HG02852 (cell line): ENCODE data around the gene ITK.
A peak's percentile ranks its signal among the peaks of the same experiment; 100 is the strongest.

Source experiments
- ATAC-seq: cut with Tn5 transposase; IDR thresholded peaks from one replicate; pipeline ENCODE4 v1.9.1; 2021; ENCODE audit warnings: mild to moderate bottlenecking, moderate library complexity; ENCODE audit not compliant: unreplicated experiment

The ITK gene

DNA sequence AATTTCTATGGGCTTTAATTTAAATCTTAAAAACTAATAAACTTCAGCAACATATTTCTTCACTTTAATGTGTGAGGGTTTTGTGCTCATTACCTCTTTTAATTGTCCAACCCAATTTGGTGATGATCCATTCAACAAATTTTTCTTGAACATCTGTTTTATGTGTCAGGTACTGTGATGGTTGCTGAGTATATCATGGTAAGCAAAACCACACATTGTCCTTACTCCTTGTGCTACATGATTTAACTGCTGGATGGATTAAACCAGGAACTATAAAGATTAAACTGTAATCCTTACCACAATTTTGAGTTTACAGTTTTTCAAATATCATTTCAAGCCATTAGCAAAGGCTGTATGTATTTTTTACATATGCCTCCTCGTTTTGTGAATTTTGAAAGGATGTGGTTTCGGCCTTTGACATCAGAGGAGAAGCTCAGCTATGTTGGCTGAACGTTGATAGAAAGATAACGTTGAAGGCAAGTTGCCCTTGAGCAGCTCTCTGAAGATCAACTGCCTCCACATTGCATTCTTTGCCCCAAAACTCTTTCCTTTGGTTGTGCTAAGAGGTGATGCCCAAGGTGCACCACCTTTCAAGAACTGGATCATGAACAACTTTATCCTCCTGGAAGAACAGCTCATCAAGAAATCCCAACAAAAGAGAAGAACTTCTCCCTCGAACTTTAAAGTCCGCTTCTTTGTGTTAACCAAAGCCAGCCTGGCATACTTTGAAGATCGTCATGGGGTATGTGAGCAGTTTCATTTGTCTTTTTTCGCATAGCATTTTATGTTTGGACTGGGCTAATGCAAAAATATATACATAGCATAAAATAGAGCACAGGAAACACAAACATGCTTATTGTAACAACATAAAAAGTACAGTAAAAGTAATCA is at the start of gene ITK:
ITK (plus strand) TSS at position 467 of the 891 bp plus-strand sequence; CDS start at position 605, 138 bp downstream.
- no peak for ATAC-seq

DNA sequence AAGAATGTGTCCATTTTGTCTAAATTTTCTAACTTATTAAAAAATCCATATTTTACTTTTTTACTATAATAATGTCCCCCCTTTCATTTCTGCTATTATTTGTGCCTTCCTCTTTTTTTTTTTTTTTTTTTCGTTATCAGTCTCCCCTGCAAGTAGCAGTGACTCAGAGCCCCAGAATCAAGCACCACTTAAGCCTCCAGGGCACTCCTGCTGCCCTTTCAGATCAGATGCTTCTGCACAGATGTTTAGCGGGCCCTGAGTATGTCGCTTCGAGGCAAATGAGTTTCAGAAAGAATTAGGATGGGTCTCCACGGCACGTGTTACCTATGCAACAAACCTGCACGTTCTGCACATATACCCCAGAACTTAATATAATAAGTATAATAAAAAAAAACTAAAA is 49.7 kb upstream of the ITK start:
- ATAC-seq = no peak

DNA sequence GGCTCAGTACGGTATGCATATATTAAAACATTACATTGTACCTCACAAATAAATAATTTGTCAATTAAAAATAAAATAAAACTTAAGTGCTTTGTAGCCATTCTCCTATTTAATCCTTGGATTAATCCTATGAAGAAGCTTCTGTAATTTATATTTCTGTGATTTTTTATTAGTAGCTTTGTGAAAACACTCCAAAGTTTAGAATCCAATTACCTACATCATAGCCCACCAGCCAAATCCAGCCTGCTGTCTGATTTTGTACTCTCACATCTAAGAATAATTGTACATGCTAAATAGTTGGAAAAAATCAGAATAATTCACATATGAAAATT is 48.4 kb upstream of the ITK start:
- ATAC-seq = no peak

DNA sequence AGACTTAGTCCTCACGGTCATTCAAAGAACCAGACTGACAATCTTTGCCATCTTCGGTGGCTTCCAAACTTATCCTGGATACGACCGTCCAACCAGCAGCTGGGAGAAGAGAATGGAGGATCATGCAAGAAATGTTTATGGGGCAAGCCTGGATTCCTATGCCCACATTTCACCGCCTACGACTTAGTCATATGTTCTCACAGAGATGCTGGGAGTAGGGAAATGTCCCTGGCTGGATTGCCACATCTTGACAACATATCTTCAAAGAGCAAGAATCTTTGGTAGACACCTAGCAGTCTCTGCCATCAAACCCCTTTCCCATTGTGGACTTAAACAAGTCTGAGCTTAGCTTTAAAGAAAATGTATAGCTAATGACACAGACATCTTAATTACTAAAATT is 42.9 kb upstream of the ITK start:
- ATAC-seq = no peak

DNA sequence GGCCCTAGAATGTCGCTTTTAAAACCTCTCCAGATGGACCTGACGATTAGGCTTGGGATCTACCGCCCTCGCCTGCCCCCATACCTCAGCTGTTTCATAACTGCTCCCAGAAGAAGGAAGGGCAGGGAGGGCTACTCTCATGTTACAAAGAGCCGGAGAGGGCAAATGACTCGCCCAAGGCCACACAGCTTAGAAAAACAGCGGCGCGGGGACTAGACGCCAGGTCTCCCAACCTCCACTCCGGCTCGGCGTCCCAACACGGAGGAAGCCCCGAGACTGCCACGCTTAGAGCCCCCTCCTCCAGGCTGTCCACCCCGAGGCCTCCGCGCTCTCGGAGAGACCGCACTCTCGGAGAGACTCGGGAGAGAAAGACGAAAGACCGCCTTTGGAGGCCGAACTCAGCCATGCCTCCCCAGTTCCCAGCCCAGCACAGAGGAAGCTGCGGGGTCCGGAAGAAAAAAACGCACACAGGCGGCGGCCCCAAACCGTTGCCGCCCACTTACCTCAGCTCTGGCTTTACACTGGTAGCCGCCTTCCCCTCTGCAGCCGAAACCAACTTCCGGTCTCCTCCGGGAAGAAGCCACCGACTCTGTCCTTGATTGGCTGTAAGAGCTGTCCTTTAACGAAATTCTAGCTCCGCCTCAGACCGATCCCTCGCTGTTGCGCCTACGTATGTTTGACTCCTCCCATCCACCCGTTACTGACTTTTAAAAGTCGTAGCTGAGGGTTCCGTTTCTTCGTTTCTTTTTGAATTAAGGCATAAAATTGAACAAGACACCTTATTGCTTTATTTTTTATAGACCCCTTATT is 38.1 kb upstream of the ITK start, which contains the start of gene MED7:
MED7 (minus strand) TSS at position 549 of the 810 bp plus-strand sequence. CDS start 3,434 bp downstream, outside the sequence.
- peak; percentile 99 for ATAC-seq

DNA sequence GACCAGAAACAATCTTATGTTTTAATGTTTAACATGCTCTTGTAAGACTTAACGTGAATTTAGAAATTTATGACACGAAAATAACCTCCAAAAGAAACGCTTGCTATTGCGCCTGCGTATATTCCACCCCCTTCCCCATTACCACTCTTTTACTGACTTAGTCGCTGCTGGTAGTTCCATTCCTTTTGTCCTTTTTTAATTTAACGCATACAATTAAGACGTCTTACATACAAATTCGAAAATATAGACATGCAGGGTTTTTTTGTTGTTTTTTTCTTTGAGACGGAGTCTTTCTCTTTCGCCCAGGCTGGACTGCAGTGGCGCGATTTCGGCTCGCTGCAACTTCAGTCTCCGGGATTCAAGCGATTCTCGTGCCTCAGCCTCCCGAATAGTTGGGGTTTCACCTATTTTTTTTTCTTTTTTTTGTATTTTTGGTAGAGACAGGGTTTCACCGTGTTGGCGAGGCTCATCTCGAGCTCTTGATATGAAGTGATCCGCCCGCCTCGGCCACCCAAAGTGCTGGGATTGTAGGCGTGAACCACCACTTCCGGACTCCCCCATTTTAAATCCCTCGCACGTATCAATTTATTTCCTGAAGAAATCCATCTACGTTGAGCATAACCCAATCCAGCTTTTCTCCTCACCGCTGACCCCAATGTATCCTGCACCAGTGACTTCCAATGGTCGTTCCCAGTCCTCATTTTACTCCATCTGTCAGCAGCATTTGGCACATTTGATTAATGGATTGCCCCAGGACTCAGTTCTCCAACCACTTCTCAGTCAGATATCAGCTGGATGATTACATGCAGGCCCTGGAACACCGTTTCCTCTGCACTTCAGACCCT is 37.3 kb upstream of the ITK start:
- ATAC-seq = peak; percentile 34

DNA sequence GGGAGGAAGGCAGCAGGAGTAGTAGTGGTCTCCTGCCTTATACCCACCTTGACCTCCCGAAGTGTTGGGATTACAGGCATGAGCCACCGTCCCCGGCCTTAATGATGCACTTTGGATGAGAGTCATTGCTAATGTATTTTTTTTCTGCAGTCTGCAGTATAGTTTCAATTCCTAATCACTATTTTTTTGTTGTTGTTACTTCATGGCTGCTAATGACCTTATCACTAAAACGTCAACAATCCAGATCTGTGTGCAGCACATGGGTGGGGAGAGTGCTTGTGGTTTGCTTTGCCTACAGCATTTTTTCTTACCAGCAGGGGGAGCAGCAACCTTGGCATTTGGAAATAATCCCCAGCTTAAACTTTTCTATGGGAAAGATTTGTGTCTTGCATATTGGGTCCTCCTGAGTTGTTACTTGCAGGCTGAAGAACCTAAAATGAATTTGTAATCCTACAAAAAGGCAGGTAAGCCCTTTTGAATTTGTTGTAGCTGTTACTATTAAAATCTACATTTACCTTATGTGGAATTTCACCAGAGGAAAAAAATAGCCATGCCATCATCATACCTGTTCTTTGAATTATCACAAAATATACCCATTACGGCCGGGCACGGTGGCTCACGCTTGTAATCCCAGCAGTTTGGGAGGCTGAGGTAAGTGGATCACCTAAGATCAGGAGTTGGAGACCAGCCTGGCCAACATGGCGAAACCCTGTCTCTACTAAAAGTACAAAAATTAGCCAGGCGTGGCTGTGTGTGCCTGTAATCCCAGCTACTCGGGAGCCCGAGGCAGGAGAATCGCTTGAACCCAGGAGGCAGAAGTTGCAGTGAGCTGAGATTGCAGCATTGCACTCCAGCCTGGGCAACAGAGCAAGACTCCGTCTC is 31.7 kb upstream of the ITK start:
- peak; percentile 77 for ATAC-seq

DNA sequence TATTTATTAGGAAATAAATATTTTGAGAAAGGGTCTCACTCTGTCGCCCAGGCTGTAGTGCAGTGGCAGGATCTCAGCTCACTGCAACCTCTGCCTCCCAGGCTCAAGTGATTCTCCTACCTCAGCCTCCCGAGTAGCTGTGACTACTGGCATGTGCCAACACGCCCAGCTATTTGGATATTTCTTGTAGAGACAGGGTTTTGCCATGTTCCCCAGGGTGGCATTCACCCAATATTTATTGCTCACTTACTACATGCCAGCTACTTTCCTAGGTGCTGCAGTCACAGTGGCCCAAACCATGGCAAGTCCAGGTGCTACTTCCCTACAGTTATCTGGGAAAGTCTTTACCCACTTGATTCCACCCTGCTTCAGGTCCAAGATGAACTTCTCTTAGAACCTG is 29.6 kb upstream of the ITK start:
- ATAC-seq = no peak

DNA sequence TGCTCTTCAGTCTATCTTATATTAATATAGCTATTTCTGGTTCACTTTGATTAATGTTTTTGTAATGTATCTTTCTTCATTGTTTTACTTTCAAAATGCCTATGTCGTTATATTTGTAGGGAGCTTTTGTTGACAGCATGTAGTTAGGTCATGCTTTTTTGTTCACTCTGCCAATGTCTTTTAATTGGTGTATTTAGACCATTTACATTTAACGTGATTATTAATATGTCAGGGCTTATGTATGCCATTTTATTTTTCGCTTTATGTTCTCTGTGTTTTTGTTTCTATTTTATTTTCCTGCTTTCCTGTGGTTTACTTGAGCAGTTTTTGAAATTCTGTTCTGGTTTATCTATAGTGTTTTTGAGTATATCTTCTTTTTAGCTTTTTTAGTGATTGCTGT is 25.3 kb upstream of the ITK start:
- no peak for ATAC-seq

DNA sequence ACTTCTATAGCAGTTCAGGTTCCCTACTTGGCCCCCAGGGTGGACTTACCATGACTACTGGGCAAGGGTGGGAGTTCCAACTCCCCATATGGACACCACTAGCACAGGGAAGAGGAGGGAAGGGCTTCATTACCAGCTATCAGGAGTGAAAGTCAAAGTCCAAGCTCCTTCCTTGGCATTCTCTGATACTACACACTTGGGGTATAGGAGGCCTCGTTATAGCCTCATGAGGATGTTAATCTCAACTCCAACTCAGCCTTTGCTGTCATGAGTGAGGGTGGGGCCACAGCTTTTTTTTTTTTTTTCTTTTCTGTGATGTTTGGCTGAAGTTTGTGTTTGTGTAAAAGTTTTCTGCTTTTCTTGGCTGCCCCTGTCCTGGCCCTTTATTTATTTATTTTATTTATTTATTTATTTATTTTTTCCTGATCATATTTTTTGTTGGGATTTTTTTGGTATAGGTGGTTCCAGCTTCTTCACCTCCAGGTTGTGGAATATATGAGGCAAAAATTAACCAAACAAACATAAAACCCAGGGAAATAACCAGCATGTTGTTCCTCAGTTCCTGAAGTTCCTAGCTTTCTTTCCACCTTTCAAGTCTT is 23.2 kb upstream of the ITK start:
- no peak for ATAC-seq

DNA sequence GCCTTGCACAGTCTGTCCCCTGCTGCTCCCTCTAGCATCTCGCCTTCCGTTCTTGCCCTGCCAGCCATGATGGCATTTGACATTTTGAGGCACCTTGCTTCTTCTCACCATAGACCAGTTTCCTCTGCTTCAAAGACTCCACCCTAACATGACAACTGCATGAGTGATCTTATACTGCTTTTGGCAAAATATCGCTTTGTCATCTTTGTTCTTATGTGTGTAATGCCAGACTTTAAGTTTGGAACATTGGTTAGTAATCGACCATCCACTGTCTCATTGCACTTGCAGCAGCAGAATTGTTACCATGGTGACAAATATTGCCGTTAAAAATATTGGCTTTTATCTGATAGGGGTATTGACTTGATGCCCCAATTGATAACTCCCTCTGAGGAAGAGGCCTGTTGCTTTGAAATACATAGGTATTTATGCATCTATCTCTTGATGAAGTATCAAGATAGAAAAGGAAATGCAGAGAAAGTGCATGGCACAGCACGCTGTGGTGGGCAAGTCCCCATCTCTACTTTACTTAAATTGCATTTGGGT is 21.4 kb upstream of the ITK start:
- ATAC-seq = no peak

DNA sequence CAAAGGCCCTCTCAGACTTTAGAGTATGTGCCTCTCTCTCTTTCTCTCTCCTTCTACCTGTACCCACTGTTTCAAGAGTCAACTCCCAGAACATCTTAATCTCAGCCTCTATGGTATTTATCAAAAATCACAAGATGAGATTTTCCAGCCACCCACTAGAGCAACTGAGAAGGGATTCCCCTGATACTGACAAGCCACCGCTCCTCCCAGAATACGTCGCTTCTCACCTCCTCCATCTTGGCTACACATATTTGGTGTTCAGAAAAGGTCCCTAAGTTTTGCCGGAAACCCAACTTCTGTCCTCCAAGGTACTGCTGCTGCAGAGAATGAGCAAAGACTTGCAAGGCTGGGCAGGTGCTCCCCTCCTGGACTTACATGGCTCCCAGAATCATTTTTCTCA is 20.6 kb upstream of the ITK start:
- no peak for ATAC-seq

DNA sequence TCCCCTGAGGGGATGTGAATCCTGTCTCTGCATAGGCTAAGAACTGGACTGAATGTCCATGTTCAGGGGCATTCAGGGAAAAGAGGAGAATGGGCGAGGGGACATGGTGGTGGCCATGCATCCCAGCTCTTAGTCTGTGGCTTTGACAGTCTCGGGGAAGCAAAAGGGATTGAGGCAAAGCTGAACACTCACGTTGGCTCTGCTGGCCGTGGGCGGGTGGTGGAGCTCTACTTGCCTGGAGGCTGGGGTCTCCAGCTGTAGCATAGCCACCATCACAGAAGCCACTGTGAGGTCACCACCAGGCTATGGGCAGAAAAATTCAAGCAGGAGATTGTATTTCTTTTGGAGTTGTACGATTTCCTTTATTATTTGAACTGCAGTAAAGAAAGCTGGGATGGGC is 18.6 kb upstream of the ITK start:
- no peak for ATAC-seq

DNA sequence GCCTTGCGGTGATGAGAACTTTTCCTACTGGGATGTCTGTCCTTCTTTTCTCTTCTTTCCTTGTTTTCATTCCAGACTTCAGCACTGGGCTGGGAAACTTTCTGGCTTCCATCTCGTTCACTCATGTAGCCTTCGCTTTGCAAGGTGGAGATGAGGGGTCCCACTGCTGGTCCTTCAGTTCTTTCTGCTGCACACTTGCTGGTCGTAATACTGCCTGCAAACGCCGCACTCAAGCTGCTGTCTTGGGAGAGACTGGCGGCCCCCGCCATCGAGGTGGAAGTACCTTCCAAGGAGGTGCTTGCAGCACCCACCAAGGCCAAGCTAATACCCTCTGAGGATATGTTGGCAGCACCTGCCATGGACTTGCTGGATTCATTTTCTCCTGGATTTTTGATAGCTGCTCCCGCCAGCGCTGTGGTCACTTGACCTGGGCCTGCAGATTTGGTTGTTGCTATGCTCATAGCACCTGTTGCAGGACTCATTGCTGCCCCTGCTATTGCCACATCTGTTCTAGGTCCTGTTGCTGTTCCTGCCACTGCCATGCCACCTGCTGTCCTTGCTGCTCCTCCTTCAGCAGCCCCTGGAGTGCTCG is 17.6 kb upstream of the ITK start:
- no peak for ATAC-seq

DNA sequence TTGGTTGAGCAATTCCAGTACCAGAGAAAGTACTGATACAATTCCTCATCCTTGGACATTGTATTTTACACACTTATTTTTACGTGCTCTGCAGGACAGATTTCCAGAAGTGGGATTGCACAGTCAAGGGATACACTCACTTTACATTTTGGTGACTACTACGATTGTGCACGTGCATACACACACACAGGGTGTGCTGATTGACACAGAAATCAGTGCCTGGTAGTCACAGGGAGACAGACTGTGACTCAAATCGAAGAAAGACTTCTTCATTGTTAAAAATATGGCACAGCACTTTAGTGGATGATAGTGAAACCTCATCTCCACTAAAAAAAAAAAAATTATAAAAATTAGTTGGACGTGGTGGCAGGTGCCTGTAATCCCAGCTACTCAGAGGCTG is 16.1 kb upstream of the ITK start:
- ATAC-seq = no peak

DNA sequence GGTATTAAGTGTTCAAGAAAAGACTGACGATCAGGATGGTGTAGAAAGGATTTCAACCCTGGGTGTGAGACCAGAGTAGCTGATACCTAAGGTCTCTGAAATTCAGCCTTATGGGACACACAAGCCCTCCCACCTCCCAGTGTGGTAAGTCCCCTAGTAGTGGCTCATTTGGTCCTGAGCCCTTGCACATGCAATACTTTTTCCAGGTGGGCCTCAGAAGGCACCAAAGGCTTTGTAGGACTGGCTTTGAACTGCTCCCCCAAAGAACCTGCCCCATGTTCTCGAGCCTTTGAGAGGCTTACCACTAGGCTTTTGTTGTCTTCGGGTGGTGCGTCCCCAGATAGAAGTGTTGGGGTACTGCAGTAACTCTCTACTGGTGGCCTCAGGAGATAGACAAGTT is 15.4 kb upstream of the ITK start:
- no peak for ATAC-seq

DNA sequence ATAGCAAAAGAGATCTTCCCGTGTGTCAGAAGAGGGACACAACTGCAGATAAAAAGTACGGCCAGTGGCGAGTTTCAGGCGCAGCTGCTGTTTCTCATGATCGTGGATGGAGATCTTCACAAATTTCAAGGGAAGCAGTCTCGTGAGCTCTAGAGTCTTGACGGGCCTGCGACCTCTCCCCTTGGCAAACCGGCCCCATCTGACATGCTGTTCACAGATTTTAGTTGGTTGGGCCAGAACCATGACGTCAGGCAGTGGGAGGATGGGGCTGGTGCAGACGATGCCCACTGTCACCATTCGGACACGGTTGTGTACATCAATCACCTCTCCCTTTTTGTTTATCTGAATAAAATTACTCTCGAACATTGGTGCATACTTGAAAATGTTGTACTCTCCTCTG is 15.0 kb upstream of the ITK start:
- ATAC-seq = no peak

DNA sequence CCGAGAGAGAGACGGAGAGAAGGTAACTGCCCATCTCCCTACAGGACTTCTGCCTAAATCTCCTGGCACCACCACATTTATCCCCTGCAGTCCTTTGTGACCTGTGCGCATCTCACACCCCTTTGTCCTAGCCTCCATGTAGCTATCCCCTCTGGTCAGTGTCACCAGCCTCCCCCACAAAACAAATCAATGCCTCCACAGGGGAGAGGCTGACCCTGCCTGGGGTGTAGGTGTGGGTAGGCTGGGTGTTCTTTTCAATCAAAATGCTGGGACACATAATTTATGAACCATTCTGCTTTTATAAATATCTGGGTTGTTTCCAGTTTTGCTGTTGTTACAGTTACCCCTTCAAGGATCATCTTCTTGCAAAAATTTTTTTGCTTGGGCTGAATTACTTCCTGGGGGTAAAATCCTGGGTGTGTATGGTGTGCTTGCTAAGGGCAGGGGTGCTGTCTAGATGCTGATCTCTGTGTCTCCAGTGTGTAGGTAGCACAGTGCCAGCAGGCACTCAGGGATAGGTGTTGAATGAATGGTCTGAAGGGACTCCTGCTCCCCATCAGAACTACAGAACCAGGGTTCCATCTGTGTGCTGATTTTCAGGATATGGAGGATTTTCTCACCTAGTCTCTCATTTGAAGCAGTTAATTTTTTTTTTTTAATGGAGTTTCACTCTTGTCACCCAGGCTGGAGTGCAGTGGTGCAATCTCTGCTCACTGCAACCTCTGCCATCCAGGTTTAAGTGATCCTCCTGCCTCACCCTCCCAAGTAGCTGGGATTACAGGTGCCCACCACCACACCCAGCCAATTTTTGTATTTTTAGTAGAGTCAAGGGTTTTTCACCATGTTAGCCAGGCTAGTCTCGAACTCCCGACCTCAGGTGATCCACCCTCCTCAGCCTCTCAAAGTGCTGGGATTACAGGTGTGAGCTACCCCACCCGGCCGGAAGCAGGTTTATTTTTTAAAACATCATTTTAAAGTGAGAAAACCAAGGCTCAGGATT is 14.1 kb upstream of the ITK start, which contains the start of gene GARIN3:
GARIN3 (minus strand) TSS at position 51 of the 1,000 bp plus-strand sequence. CDS start 96 bp downstream, outside the sequence.
- ATAC-seq = no peak
